Activated T-helper 17 cell treated with anti-CD3 and anti-CD28 coated beads, Interleukin-2, amount 50 U/mL, for 72 hours (primary cell): ENCODE results near the gene VANGL2. TPM values are rescaled to one million over a fixed set of nuclear protein-coding genes. Genes with fewer than 3 reads are reported as not detected.
A peak's percentile ranks its signal among the peaks of the same experiment; 100 is the strongest.

Source experiments
- ATAC-seq: fragments of 150-1000 bp; cut with Tn5 transposase; replicated peaks from 2 replicates; pipeline ENCODE4 v1.10.0; 2021; ENCODE audit warnings: mild to moderate bottlenecking, moderate library complexity
- H3K27ac Mint-ChIP-seq: one replicate; pipeline ENCODE4 v1.8.0; 2022; ENCODE audit warnings: mixed read lengths
- H3K27me3 Mint-ChIP-seq: one replicate; pipeline ENCODE4 v1.8.0; 2022; ENCODE audit warnings: mixed read lengths
- H3K36me3 Mint-ChIP-seq: one replicate; pipeline ENCODE4 v1.8.0; 2022; ENCODE audit warnings: low read depth, mild to moderate bottlenecking, mixed read lengths
- H3K4me1 Mint-ChIP-seq: one replicate; pipeline ENCODE4 v1.8.0; 2022; ENCODE audit warnings: mixed read lengths
- H3K4me3 Mint-ChIP-seq: one replicate; pipeline ENCODE4 v1.8.0; 2022; ENCODE audit warnings: mild to moderate bottlenecking, mixed read lengths
- H3K9me3 Mint-ChIP-seq: one replicate; pipeline ENCODE4 v1.8.0; 2022; ENCODE audit warnings: mixed read lengths
- total RNA-seq, 2 donors: library from RNA; stranded (reverse); gene quantifications; one replicate each; pipeline ENCODE4 v1.2.3, GENCODE V29; 2022

The VANGL2 gene
- total RNA-seq, 2 donors from 2014 or later = not detected

- H3K27ac Mint-ChIP-seq = peak overlapping the region; percentile 94
- no peaks in the 10 kb centered on the region for H3K36me3 Mint-ChIP-seq
- peak overlapping the region; percentile 87 for H3K4me3 Mint-ChIP-seq
- peak; percentile 93 for ATAC-seq
- peaks cover 4% of the 10 kb centered on the region for H3K9me3 Mint-ChIP-seq
- no peaks in the 10 kb centered on the region for H3K27me3 Mint-ChIP-seq
- peaks cover 29% of the 10 kb centered on the region for H3K4me1 Mint-ChIP-seq
These were observed 37.3 kb downstream of the VANGL2 start for GRCh38 chr1:160437432-160438316.

- no peaks in the 10 kb centered on the region for H3K36me3 Mint-ChIP-seq
- no peaks in the 10 kb centered on the region for H3K27me3 Mint-ChIP-seq
- peak; percentile 44 for ATAC-seq
- H3K27ac Mint-ChIP-seq = peak overlapping the region; percentile 94
- H3K9me3 Mint-ChIP-seq = peaks cover 4% of the 10 kb centered on the region
- H3K4me1 Mint-ChIP-seq = peaks cover 30% of the 10 kb centered on the region
- H3K4me3 Mint-ChIP-seq = peak overlapping the region; percentile 87
These were observed 38.1 kb downstream of the VANGL2 start for GRCh38 chr1:160438317-160438918.

- peaks cover 34% of the 10 kb centered on the region for H3K4me1 Mint-ChIP-seq
- peaks cover 3% of the 10 kb centered on the region for H3K36me3 Mint-ChIP-seq
- H3K9me3 Mint-ChIP-seq = peaks cover 4% of the 10 kb centered on the region
- no peak for ATAC-seq
- H3K27me3 Mint-ChIP-seq = no peaks in the 10 kb centered on the region
- peak overlapping the region; percentile 94 for H3K27ac Mint-ChIP-seq
- H3K4me3 Mint-ChIP-seq = peak overlapping the region; percentile 87
These were observed 38.6 kb downstream of the VANGL2 start for GRCh38 chr1:160438935-160439334.

- no peak overlapping the region for H3K4me3 Mint-ChIP-seq
- ATAC-seq = no peak
- peaks cover 4% of the 10 kb centered on the region for H3K36me3 Mint-ChIP-seq
- H3K9me3 Mint-ChIP-seq = peaks cover 3% of the 10 kb centered on the region
- H3K27ac Mint-ChIP-seq = no peak overlapping the region
- H3K27me3 Mint-ChIP-seq = no peaks in the 10 kb centered on the region
- H3K4me1 Mint-ChIP-seq = peaks cover 37% of the 10 kb centered on the region
These were observed 39.4 kb downstream of the VANGL2 start for GRCh38 chr1:160439718-160440117.

GRCh38 chr1:160446945-160447600, 46.7 kb downstream of the VANGL2 start:
- peaks cover 4% of the 10 kb centered on the region for H3K36me3 Mint-ChIP-seq
- peak overlapping the region; percentile 20 for H3K27ac Mint-ChIP-seq
- no peaks in the 10 kb centered on the region for H3K9me3 Mint-ChIP-seq
- H3K4me3 Mint-ChIP-seq = peak overlapping the region; percentile 54
- H3K4me1 Mint-ChIP-seq = peaks cover 40% of the 10 kb centered on the region
- no peak for ATAC-seq
- no peaks in the 10 kb centered on the region for H3K27me3 Mint-ChIP-seq

- ATAC-seq = no peak
- no peak overlapping the region for H3K4me3 Mint-ChIP-seq
- H3K27ac Mint-ChIP-seq = no peak overlapping the region
- H3K27me3 Mint-ChIP-seq = no peaks in the 10 kb centered on the region
- H3K9me3 Mint-ChIP-seq = no peaks in the 10 kb centered on the region
- H3K36me3 Mint-ChIP-seq = no peaks in the 10 kb centered on the region
- H3K4me1 Mint-ChIP-seq = peaks cover 40% of the 10 kb centered on the region
These were observed 49.1 kb downstream of the VANGL2 start for GRCh38 chr1:160449494-160449893.

GRCh38 chr1:160451119-160451858, 50.9 kb downstream of the VANGL2 start:
- Mint-ChIP-seq H3K9me3 (no peaks in the 10 kb centered on the region), H3K27me3 (no peaks in the 10 kb centered on the region), H3K27ac (peak overlapping the region; percentile 95), H3K4me1 (peaks cover 46% of the 10 kb centered on the region), H3K36me3 (no peaks in the 10 kb centered on the region), H3K4me3 (peak overlapping the region; percentile 75)
- ATAC-seq = peak; percentile 15

GRCh38 chr1:160451859-160452232, 51.5 kb downstream of the VANGL2 start:
- no peak for ATAC-seq
- Mint-ChIP-seq H3K27me3 (no peaks in the 10 kb centered on the region), H3K9me3 (no peaks in the 10 kb centered on the region), H3K36me3 (no peaks in the 10 kb centered on the region), H3K27ac (peak overlapping the region; percentile 95), H3K4me1 (peaks cover 46% of the 10 kb centered on the region), H3K4me3 (peak overlapping the region; percentile 75)

- H3K36me3 Mint-ChIP-seq = no peaks in the 10 kb centered on the region
- H3K9me3 Mint-ChIP-seq = no peaks in the 10 kb centered on the region
- peak overlapping the region; percentile 95 for H3K27ac Mint-ChIP-seq
- peak; percentile 63 for ATAC-seq
- peaks cover 43% of the 10 kb centered on the region for H3K4me1 Mint-ChIP-seq
- peak overlapping the region; percentile 75 for H3K4me3 Mint-ChIP-seq
- no peaks in the 10 kb centered on the region for H3K27me3 Mint-ChIP-seq
These were observed 53.1 kb downstream of the VANGL2 start for GRCh38 chr1:160453443-160453842.

GRCh38 chr1:160454371-160455152, 54.2 kb downstream of the VANGL2 start:
- Mint-ChIP-seq H3K27ac (peak overlapping the region; percentile 95), H3K36me3 (no peaks in the 10 kb centered on the region), H3K4me3 (peak overlapping the region; percentile 75), H3K9me3 (no peaks in the 10 kb centered on the region), H3K4me1 (peaks cover 54% of the 10 kb centered on the region), H3K27me3 (no peaks in the 10 kb centered on the region)
- peak; percentile 78 for ATAC-seq

GRCh38 chr1:160455153-160455517, 54.8 kb downstream of the VANGL2 start:
- H3K27ac Mint-ChIP-seq = peak overlapping the region; percentile 95
- no peaks in the 10 kb centered on the region for H3K27me3 Mint-ChIP-seq
- no peaks in the 10 kb centered on the region for H3K9me3 Mint-ChIP-seq
- no peak for ATAC-seq
- peak overlapping the region; percentile 75 for H3K4me3 Mint-ChIP-seq
- H3K4me1 Mint-ChIP-seq = peaks cover 55% of the 10 kb centered on the region
- H3K36me3 Mint-ChIP-seq = no peaks in the 10 kb centered on the region

- H3K27me3 Mint-ChIP-seq = no peaks in the 10 kb centered on the region
- no peaks in the 10 kb centered on the region for H3K9me3 Mint-ChIP-seq
- peaks cover 54% of the 10 kb centered on the region for H3K4me1 Mint-ChIP-seq
- H3K27ac Mint-ChIP-seq = peak overlapping the region; percentile 97
- peaks cover 7% of the 10 kb centered on the region for H3K36me3 Mint-ChIP-seq
- peak overlapping the region; percentile 88 for H3K4me3 Mint-ChIP-seq
- ATAC-seq = no peak
These were observed 58.7 kb downstream of the VANGL2 start for GRCh38 chr1:160459056-160459455.

- H3K9me3 Mint-ChIP-seq = no peaks in the 10 kb centered on the region
- ATAC-seq = peak; percentile 80
- no peaks in the 10 kb centered on the region for H3K27me3 Mint-ChIP-seq
- peak overlapping the region; percentile 97 for H3K27ac Mint-ChIP-seq
- peaks cover 57% of the 10 kb centered on the region for H3K4me1 Mint-ChIP-seq
- H3K4me3 Mint-ChIP-seq = peak overlapping the region; percentile 88
- H3K36me3 Mint-ChIP-seq = peaks cover 7% of the 10 kb centered on the region
These were observed 59.3 kb downstream of the VANGL2 start for GRCh38 chr1:160459687-160460086.
